Nephron (organoid): Measurements from ENCODE around the gene LRRTM4.

Experiments used
- H3K27ac Mint-ChIP-seq, 3 experiments: 2 replicates each; pipeline ENCODE4 v1.8.0; 2020; ENCODE audit warnings: mixed read lengths in 3 of 3, mild to moderate bottlenecking in 2 of 3, moderate library complexity in 1 of 3
- H3K27me3 Mint-ChIP-seq: 2 replicates; pipeline ENCODE4 v1.8.0; 2021; ENCODE audit warnings: low read depth, mild to moderate bottlenecking, moderate library complexity, mixed read lengths
- H3K36me3 Mint-ChIP-seq: 2 replicates; pipeline ENCODE4 v1.8.0; 2020; ENCODE audit warnings: low read depth, mixed read lengths
- H3K4me1 Mint-ChIP-seq: 2 replicates; pipeline ENCODE4 v1.8.0; 2020; ENCODE audit warnings: mixed read lengths
- H3K4me3 Mint-ChIP-seq, 3 experiments: 2 replicates each; pipeline ENCODE4 v1.8.0; 2020; ENCODE audit warnings: mild to moderate bottlenecking in 3 of 3, mixed read lengths in 3 of 3, moderate library complexity in 2 of 3
- H3K9me3 Mint-ChIP-seq: 2 replicates; pipeline ENCODE4 v1.8.0; 2020; ENCODE audit warnings: mixed read lengths
- TF ChIP-seq, protein P1 (sequence below), 3 experiments: fragments of 200-600 bp; sonication (generic); IDR thresholded peaks; one replicate each; pipeline ENCODE4 v1.5.0; 2021; ENCODE audit warnings: antibody characterized with exemption in 3 of 3; ENCODE audit not compliant: unreplicated experiment in 3 of 3

LRRTM4 gene

DNA sequence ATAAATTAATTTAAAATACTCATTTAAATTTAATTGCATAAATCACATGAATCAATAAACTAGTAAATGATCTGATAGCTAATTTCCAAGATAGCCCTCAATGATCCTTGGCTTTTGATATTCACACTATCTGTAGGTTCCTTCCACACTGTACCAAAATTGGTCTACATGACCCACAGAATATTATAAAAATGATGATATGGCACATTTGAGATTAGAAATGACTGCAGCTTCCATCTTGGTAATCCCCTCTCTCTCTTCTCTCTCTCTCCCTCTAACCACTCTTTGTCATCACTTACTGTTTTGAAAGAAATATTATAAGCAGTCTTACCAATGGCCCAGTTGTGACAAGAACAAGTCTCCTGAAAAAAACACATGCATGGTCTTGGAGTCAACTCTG lies 394.8 kb downstream of the LRRTM4 start:
- TF ChIP-seq, protein P1, sequence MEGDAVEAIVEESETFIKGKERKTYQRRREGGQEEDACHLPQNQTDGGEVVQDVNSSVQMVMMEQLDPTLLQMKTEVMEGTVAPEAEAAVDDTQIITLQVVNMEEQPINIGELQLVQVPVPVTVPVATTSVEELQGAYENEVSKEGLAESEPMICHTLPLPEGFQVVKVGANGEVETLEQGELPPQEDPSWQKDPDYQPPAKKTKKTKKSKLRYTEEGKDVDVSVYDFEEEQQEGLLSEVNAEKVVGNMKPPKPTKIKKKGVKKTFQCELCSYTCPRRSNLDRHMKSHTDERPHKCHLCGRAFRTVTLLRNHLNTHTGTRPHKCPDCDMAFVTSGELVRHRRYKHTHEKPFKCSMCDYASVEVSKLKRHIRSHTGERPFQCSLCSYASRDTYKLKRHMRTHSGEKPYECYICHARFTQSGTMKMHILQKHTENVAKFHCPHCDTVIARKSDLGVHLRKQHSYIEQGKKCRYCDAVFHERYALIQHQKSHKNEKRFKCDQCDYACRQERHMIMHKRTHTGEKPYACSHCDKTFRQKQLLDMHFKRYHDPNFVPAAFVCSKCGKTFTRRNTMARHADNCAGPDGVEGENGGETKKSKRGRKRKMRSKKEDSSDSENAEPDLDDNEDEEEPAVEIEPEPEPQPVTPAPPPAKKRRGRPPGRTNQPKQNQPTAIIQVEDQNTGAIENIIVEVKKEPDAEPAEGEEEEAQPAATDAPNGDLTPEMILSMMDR (IDR thresholded peaks at IDR 0.05; ENCODE audit: unreplicated experiment in 3 of 3): no peak
- Mint-ChIP-seq H3K36me3 (no peaks in the 10 kb centered on the region), H3K4me3 (no peak overlapping the region), H3K27ac (no peak overlapping the region), H3K4me1 (no peaks in the 10 kb centered on the region), H3K9me3 (peaks cover 2% of the 10 kb centered on the region), H3K27me3 (no peaks in the 10 kb centered on the region)

- Mint-ChIP-seq H3K27ac (no peak overlapping the region), H3K4me3 (no peak overlapping the region)
Observed at GRCh38 chr2:77121518-77121917, 400.7 kb downstream of the LRRTM4 start.

DNA sequence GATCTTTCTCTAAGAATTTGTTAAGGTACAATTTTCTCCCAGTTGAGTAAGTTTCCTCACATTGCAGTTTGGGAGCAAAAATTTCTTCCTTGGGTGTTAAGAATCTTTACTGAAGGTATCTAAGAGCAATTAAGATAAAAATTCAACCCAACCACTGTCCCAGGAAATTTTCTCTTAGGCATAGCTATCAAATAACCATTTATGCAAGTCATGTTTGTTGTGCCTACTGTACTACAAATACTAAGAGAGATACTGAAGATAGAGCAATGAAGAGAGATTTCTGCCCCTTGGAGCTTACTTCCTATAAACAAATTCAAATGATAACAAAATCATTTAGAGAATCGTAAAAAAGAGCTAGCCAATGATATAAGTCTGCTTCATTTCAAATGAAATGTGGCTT lies 402.8 kb downstream of the LRRTM4 start:
- TF ChIP-seq, protein P1 (IDR thresholded peaks at IDR 0.05; ENCODE audit: unreplicated experiment in 3 of 3): no peak
- H3K4me3 Mint-ChIP-seq: no peak overlapping the region
- H3K9me3 Mint-ChIP-seq: no peaks in the 10 kb centered on the region
- no peak overlapping the region for H3K27ac Mint-ChIP-seq
- no peaks in the 10 kb centered on the region for H3K4me1 Mint-ChIP-seq
- no peaks in the 10 kb centered on the region for H3K27me3 Mint-ChIP-seq
- no peaks in the 10 kb centered on the region for H3K36me3 Mint-ChIP-seq

More at GRCh38 chr2:77121518-77121917, 400.7 kb downstream of the LRRTM4 start:
- H3K27me3 Mint-ChIP-seq: no peaks in the 10 kb centered on the region
- TF ChIP-seq, protein P1 (IDR thresholded peaks at IDR 0.05; ENCODE audit: unreplicated experiment in 3 of 3): no peak
- H3K9me3 Mint-ChIP-seq: no peaks in the 10 kb centered on the region
- H3K36me3 Mint-ChIP-seq: no peaks in the 10 kb centered on the region
- no peaks in the 10 kb centered on the region for H3K4me1 Mint-ChIP-seq

DNA sequence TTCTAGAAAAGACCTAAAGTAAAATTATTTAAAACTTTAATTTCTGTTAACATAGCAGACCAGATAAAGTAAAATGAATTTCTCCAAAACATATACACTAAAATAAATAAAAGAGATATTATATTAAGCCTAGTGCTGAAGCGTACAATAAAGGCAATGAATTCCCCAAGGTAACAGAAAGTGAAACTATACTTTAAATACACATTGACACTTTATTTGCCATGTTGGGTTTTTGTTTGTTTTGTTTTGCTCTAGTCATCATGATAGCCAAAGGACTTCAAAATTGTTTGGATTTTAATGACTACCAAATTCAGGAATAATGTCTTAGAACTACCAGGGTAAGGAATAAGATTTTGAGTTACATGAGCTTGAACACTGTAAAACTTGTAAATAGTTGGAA lies 413.3 kb downstream of the LRRTM4 start:
- TF ChIP-seq, protein P1 (IDR thresholded peaks at IDR 0.05; ENCODE audit: unreplicated experiment in 3 of 3): no peak
- Mint-ChIP-seq H3K4me3 (no peak overlapping the region), H3K27me3 (no peaks in the 10 kb centered on the region), H3K9me3 (peaks cover 10% of the 10 kb centered on the region), H3K36me3 (no peaks in the 10 kb centered on the region), H3K4me1 (no peaks in the 10 kb centered on the region), H3K27ac (no peak overlapping the region)

DNA sequence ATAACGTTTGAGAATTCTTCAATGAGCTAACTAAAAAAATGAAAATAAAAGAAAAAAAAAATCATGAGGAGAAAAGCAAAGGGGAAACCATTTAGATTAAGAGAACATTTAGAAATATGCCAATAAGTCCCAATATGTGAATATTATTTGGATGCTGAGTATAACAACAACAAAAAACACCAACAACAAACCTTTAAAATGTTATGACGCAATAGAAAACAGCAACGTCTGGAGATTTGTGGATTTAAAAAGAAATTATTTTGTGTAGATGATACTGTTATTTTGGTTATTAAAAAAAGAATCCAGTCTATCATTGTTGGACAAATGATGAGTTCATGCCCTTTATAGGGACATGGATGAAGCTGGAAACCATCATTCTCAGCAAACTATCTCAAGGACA lies 417.2 kb downstream of the LRRTM4 start:
- Mint-ChIP-seq H3K4me3 (no peak overlapping the region), H3K27me3 (no peaks in the 10 kb centered on the region), H3K4me1 (no peaks in the 10 kb centered on the region), H3K9me3 (peaks cover 3% of the 10 kb centered on the region), H3K27ac (no peak overlapping the region), H3K36me3 (no peaks in the 10 kb centered on the region)
- TF ChIP-seq, protein P1 (IDR thresholded peaks at IDR 0.05; ENCODE audit: unreplicated experiment in 3 of 3): no peak

- Mint-ChIP-seq H3K27ac (no peak overlapping the region), H3K9me3 (peaks cover 3% of the 10 kb centered on the region), H3K4me1 (no peaks in the 10 kb centered on the region), H3K27me3 (no peaks in the 10 kb centered on the region), H3K4me3 (no peak overlapping the region), H3K36me3 (no peaks in the 10 kb centered on the region)
- TF ChIP-seq, protein P1 (IDR thresholded peaks at IDR 0.05; ENCODE audit: unreplicated experiment in 3 of 3): no peak
Observed at GRCh38 chr2:77104554-77104953, 417.6 kb downstream of the LRRTM4 start.
